ENCODE results near the gene CRADD. TPM values are rescaled to one million over a fixed set of nuclear protein-coding genes. Genes with fewer than 3 reads are reported as not detected.

The CRADD gene
- total and polyA plus RNA-seq, 2 donors (not counting 1 experiment from before 2014, with no cell fraction given): 5.8 to 15.1 TPM

DNA sequence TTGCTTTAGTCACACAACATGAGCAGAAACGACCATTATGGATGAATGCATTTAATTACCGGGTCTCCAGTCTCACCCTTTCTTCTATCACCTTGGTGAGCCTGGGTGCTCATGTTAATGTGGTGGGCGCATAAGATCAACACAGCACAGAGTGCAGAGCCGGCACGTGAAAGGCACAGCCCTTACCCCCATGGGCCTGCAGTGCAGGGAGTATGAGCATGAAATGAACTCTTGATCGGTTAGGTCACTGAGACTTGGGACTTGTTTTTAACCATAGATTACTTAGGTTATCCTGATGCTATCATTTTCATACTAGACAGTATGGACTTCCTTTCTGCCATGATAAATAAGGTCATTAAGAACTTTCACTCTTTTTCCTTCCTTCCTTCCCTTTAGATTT, 156.8 kb downstream of the CRADD start:
- DNase-seq (no peak), ATAC-seq (ENCODE audit: low read depth) (no peak)
- Histone ChIP-seq H3K4me3 (ENCODE audit: control extremely low read depth in 1 of 5, extremely low read depth in 1 of 5, insufficient read depth in 1 of 5, low read depth in 2 of 5, low read length in 4 of 5) (no peak overlapping the region), H3K79me2 (ENCODE audit: control insufficient read depth, insufficient read depth, low read length) (no peaks in the 10 kb centered on the region), H3K4me1 (ENCODE audit: control insufficient read depth in 2 of 2, insufficient read depth in 2 of 2, low read length in 2 of 2) (no peaks in the 10 kb centered on the region), H3K4me2 (replicated peaks; ENCODE audit: low read depth, low read length, poor library complexity, severe bottlenecking) (no peak overlapping the region), H3K36me3 (replicated peaks in 1 of 2; ENCODE audit: control extremely low read depth in 1 of 2, control insufficient read depth in 1 of 2, extremely low read depth in 1 of 2, insufficient read depth in 2 of 2, low read length in 1 of 2) (no peaks in the 10 kb centered on the region), H3K27ac (ENCODE audit: low read length in 2 of 2) (no peak overlapping the region), H3K9ac (ENCODE audit: low read length) (no peak overlapping the region), H4K20me1 (ENCODE audit: control insufficient read depth, insufficient read depth, low read length, poor library complexity, severe bottlenecking) (no peaks in the 10 kb centered on the region), H2AFZ (ENCODE audit: insufficient read depth, low read depth, low read length, poor library complexity, severe bottlenecking) (no peak overlapping the region), H3K27me3 (replicated peaks in 1 of 4; ENCODE audit: control extremely low read depth in 1 of 4, control insufficient read depth in 3 of 4, insufficient read depth in 4 of 4, low read length in 3 of 4) (no peaks in the 10 kb centered on the region), H3K9me3 (ENCODE audit: control extremely low read depth in 1 of 3, control insufficient read depth in 2 of 3, insufficient read depth in 1 of 3, low read length in 2 of 3) (no peaks in the 10 kb centered on the region)
- CTCF ChIA-PET: no interaction called here
- POLR2A ChIA-PET: no interaction called here
- Mint-ChIP-seq H3K9me3 (ENCODE audit: insufficient read depth) (no peaks in the 10 kb centered on the region), H3K27ac (no peak overlapping the region), H3K4me3 (no peak overlapping the region), H3K4me1 (no peaks in the 10 kb centered on the region), H3K27me3 (no peaks in the 10 kb centered on the region)
- 90% methylated on average over 2 of the region's 6 CpGs for WGBS (ENCODE audit: insufficient coverage)
- intact Hi-C loops (cut with micrococcal nuclease): no loop called here
- TF ChIP-seq, protein P1, sequence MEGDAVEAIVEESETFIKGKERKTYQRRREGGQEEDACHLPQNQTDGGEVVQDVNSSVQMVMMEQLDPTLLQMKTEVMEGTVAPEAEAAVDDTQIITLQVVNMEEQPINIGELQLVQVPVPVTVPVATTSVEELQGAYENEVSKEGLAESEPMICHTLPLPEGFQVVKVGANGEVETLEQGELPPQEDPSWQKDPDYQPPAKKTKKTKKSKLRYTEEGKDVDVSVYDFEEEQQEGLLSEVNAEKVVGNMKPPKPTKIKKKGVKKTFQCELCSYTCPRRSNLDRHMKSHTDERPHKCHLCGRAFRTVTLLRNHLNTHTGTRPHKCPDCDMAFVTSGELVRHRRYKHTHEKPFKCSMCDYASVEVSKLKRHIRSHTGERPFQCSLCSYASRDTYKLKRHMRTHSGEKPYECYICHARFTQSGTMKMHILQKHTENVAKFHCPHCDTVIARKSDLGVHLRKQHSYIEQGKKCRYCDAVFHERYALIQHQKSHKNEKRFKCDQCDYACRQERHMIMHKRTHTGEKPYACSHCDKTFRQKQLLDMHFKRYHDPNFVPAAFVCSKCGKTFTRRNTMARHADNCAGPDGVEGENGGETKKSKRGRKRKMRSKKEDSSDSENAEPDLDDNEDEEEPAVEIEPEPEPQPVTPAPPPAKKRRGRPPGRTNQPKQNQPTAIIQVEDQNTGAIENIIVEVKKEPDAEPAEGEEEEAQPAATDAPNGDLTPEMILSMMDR (IDR thresholded peaks at IDR 0.05): no peak
- no peak for TF ChIP-seq EZH2 (IDR thresholded peaks at IDR 0.05; ENCODE audit: borderline replicate concordance, insufficient read depth, low read depth, low read length, poor library complexity, severe bottlenecking)

- no peaks in the 10 kb centered on the region for H3K9me3 Mint-ChIP-seq (ENCODE audit: insufficient read depth)
- Histone ChIP-seq H3K4me1 (ENCODE audit: control insufficient read depth in 2 of 2, insufficient read depth in 2 of 2, low read length in 2 of 2) (no peaks in the 10 kb centered on the region), H4K20me1 (ENCODE audit: control insufficient read depth, insufficient read depth, low read length, poor library complexity, severe bottlenecking) (no peaks in the 10 kb centered on the region), H3K36me3 (replicated peaks in 1 of 2; ENCODE audit: control extremely low read depth in 1 of 2, control insufficient read depth in 1 of 2, extremely low read depth in 1 of 2, insufficient read depth in 2 of 2, low read length in 1 of 2) (no peaks in the 10 kb centered on the region), H3K4me3 (ENCODE audit: control extremely low read depth in 1 of 5, extremely low read depth in 1 of 5, insufficient read depth in 1 of 5, low read depth in 2 of 5, low read length in 4 of 5) (no peak overlapping the region), H3K9ac (ENCODE audit: low read length) (no peak overlapping the region), H3K9me3 (ENCODE audit: control extremely low read depth in 1 of 3, control insufficient read depth in 2 of 3, insufficient read depth in 1 of 3, low read length in 2 of 3) (no peaks in the 10 kb centered on the region), H3K4me2 (replicated peaks; ENCODE audit: low read depth, low read length, poor library complexity, severe bottlenecking) (no peak overlapping the region), H3K27ac (ENCODE audit: low read length in 2 of 2) (no peak overlapping the region), H3K79me2 (ENCODE audit: control insufficient read depth, insufficient read depth, low read length) (no peaks in the 10 kb centered on the region), H2AFZ (ENCODE audit: insufficient read depth, low read depth, low read length, poor library complexity, severe bottlenecking) (no peak overlapping the region), H3K27me3 (replicated peaks in 1 of 4; ENCODE audit: control extremely low read depth in 1 of 4, control insufficient read depth in 3 of 4, insufficient read depth in 4 of 4, low read length in 3 of 4) (no peaks in the 10 kb centered on the region)
- intact Hi-C loops (cut with micrococcal nuclease): no loop called here
- 93% methylated on average over 3 of the region's 7 CpGs for WGBS (ENCODE audit: insufficient coverage)
- ChIA-PET CTCF (no interaction called here), POLR2A (no interaction called here)
- ATAC-seq (ENCODE audit: low read depth): no peak
- no peak overlapping the region for H3K27ac Mint-ChIP-seq
- no peaks in the 10 kb centered on the region for H3K4me1 Mint-ChIP-seq
- no peak for DNase-seq
- H3K27me3 Mint-ChIP-seq: no peaks in the 10 kb centered on the region
- no peak for TF ChIP-seq EZH2 (IDR thresholded peaks at IDR 0.05; ENCODE audit: borderline replicate concordance, insufficient read depth, low read depth, low read length, poor library complexity, severe bottlenecking)
- TF ChIP-seq, protein P1 (IDR thresholded peaks at IDR 0.05): no peak
- no peak overlapping the region for H3K4me3 Mint-ChIP-seq
Observed at GRCh38 chr12:93836620-93837260, 159.6 kb downstream of the CRADD start.
